ENCODE data around the gene OR52E2.

The OR52E2 gene

GRCh38 chr11:5011254-5011653 is 48.2 kb downstream of the OR52E2 start:
- DNase-seq (ENCODE audit: low read depth) = no peak
